Testis (tissue), 3 donors: ENCODE results near the gene DLGAP4. TPM values are rescaled to one million over a fixed set of nuclear protein-coding genes. Genes with fewer than 3 reads are reported as not detected.

Experiments used
- DNase-seq: peaks from one replicate; pipeline ENCODE4 v3.0.0-alpha.2; 2019
- H3K27ac ChIP-seq, 2 donors: fragments of 200-600 bp; sonication (generic); one replicate each; pipeline ENCODE4 v1.5.1; 2019
- H3K27me3 ChIP-seq: fragments of 200-600 bp; sonication (generic); one replicate; pipeline ENCODE4 v1.5.1; 2019
- H3K36me3 ChIP-seq: fragments of 200-600 bp; sonication (generic); one replicate; pipeline ENCODE4 v1.5.1; 2017; ENCODE audit warnings: low read depth; ENCODE audit errors: missing control alignments
- H3K4me1 ChIP-seq: fragments of 200-600 bp; sonication (generic); one replicate; pipeline ENCODE4 v1.5.1; 2019
- H3K4me3 ChIP-seq, 2 donors: fragments of 200-600 bp; sonication (generic); one replicate each; pipeline ENCODE4 v1.5.1; 2017 to 2019
- H3K9me3 ChIP-seq: fragments of 200-600 bp; sonication (generic); one replicate; pipeline ENCODE4 v1.5.1; 2017
- POLR2A ChIP-seq: fragments of 450-650 bp; IDR thresholded peaks from one replicate; pipeline ENCODE4 v1.6.1; 2017; ENCODE audit warnings: antibody characterized with exemption, mild to moderate bottlenecking, moderate library complexity
- WGBS, 2 donors: methylation state at CpG; one replicate each; pipeline ENCODE4 v1.1.5; 2018; 5-methylcytosine and 5-hydroxymethylcytosine counted together
- intact Hi-C: fragments of 100-400 bp; cut with DNase I; formaldehyde crosslinking; loops from one replicate; pipeline ENCODE4 v1.15.1; 2023; ENCODE audit warnings: low total_unique reads
- polyA plus RNA-seq: library from polyadenylated mRNA; stranded (reverse); fragments of 350-450 nt; fragmentation: Illumina TruSeq; extraction: RNeasy Lipid Tissue Mini Kit (QIAGEN cat#74804); gene quantifications from one replicate; pipeline ENCODE4 v1.2.3, GENCODE V29; 2014; ENCODE audit warnings: low read depth, low replicate concordance; ENCODE audit not compliant: insufficient read depth
- total RNA-seq, 2 donors: library from RNA; depleted of rRNA; stranded (reverse); fragments of >200 nt; gene quantifications; one replicate each; pipeline ENCODE4 v1.2.3, GENCODE V29; 2016
- TF ChIP-seq, protein P1 (sequence below), 3 experiments: fragments of 450-650 bp in 2 of 3; fragments of 200-600 bp in 1 of 3; sonication (generic) in 1 of 3; IDR thresholded peaks; one replicate each; pipeline ENCODE4 v1.5.1; 2016 to 2019; ENCODE audit warnings: antibody characterized with exemption in 3 of 3, mild to moderate bottlenecking in 2 of 3, moderate library complexity in 1 of 3

The DLGAP4 gene
- total and polyA plus RNA-seq, 3 donors from 2014 or later = 69.1 to 110 (median 110) TPM

GRCh38 chr20:36308353-36308752, 2.2 kb downstream of the DLGAP4 start:
- 90 to 91% methylated on average over 12 of the region's 12 CpGs for WGBS, 2 donors
- H3K4me3 ChIP-seq = no peak overlapping the region
- no peaks in the 10 kb centered on the region for H3K27me3 ChIP-seq
- DNase-seq = no peak
- TF ChIP-seq, protein P1, sequence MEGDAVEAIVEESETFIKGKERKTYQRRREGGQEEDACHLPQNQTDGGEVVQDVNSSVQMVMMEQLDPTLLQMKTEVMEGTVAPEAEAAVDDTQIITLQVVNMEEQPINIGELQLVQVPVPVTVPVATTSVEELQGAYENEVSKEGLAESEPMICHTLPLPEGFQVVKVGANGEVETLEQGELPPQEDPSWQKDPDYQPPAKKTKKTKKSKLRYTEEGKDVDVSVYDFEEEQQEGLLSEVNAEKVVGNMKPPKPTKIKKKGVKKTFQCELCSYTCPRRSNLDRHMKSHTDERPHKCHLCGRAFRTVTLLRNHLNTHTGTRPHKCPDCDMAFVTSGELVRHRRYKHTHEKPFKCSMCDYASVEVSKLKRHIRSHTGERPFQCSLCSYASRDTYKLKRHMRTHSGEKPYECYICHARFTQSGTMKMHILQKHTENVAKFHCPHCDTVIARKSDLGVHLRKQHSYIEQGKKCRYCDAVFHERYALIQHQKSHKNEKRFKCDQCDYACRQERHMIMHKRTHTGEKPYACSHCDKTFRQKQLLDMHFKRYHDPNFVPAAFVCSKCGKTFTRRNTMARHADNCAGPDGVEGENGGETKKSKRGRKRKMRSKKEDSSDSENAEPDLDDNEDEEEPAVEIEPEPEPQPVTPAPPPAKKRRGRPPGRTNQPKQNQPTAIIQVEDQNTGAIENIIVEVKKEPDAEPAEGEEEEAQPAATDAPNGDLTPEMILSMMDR (IDR thresholded peaks at IDR 0.05) = no peak
- TF ChIP-seq POLR2A = no peak
- no peaks in the 10 kb centered on the region for H3K9me3 ChIP-seq
- H3K27ac ChIP-seq = no peak overlapping the region
- no peaks in the 10 kb centered on the region for H3K36me3 ChIP-seq
- peaks cover 6% of the 10 kb centered on the region for H3K4me1 ChIP-seq
- intact Hi-C loops = no loop called here

- 76 to 77% methylated on average over 12 of the region's 12 CpGs for WGBS, 2 donors
- H3K9me3 ChIP-seq = no peaks in the 10 kb centered on the region
- intact Hi-C loops = no loop called here
- H3K27ac ChIP-seq = no peak overlapping the region
- no peaks in the 10 kb centered on the region for H3K27me3 ChIP-seq
- H3K4me3 ChIP-seq = no peak overlapping the region
- H3K36me3 ChIP-seq = no peaks in the 10 kb centered on the region
- H3K4me1 ChIP-seq = peaks cover 6% of the 10 kb centered on the region
- TF ChIP-seq POLR2A = no peak
- TF ChIP-seq, protein P1 (IDR thresholded peaks at IDR 0.05) = no peak
- no peak for DNase-seq
Measured at GRCh38 chr20:36308986-36309385, 2.8 kb downstream of the DLGAP4 start.

DNA sequence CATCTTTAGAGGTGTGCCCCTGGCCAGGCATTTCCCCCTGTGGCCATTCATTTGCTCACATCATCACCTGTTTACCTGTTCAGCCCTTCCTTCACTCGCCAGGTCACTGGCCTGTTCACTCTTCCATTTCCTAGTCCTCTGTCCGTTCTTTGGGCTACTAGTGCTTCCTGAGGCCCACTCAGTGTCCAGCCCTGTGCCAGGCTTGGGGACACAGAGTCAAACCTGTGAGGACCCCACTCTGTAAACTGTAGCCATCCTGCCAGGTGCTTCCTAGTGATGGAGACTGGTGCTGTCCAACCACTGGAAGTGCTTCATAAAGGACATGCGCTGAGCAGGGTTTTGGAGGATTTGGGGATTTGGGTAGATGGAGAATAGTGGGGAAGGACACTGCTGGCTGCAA, 3.5 kb downstream of the DLGAP4 start:
- Histone ChIP-seq H3K27ac (no peak overlapping the region), H3K4me1 (peaks cover 6% of the 10 kb centered on the region), H3K4me3 (no peak overlapping the region), H3K27me3 (no peaks in the 10 kb centered on the region), H3K9me3 (no peaks in the 10 kb centered on the region), H3K36me3 (no peaks in the 10 kb centered on the region)
- TF ChIP-seq, protein P1 (IDR thresholded peaks at IDR 0.05) = no peak
- no peak for TF ChIP-seq POLR2A
- WGBS, 2 donors = 95 to 96% methylated on average over 3 of the region's 3 CpGs
- DNase-seq = no peak
- intact Hi-C loops = no loop called here

DNA sequence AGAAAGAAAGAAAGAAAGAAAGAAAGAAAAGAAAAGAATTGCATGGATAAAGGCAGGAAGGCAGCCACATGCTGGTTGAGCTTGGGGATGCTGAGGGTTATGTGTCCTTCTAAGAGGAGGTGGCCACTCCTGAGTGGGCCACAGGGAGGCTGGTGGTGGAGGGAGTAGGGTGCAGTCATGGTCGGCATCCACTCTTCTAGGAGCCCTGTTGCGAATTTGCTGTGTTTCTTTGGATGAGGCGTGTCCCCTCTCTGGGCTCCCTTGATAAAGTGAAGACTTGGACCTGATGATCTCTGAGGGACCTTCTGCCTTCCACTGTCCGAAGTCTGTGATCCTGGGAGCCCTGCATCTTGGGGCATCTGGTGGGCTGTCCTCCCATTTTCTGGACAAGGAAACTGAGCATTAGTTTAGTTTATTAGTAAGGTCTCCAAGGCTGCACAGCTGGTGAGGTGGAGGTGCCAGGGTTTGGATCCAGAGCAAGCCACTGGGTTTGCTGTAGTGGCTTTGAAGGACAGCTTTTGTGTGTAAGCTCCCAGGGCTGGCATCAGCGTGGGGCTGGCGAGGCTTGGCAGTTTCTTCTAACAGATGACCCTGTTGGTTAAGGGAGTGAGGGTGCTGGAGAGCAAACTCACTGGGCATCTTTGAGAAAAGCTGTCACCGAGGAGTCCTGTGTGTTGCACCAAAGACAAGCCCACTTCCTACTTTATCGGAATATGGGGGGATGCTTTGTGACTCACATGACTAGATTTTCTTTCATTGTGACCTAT, 4.3 kb downstream of the DLGAP4 start:
- 77 to 78% methylated on average over 8 of the region's 8 CpGs for WGBS, 2 donors
- no peak for DNase-seq
- intact Hi-C loops = no loop called here
- Histone ChIP-seq H3K9me3 (no peaks in the 10 kb centered on the region), H3K4me1 (peaks cover 6% of the 10 kb centered on the region), H3K27ac (no peak overlapping the region), H3K36me3 (no peaks in the 10 kb centered on the region), H3K27me3 (no peaks in the 10 kb centered on the region), H3K4me3 (no peak overlapping the region)
- TF ChIP-seq POLR2A = no peak
- TF ChIP-seq, protein P1 (IDR thresholded peaks at IDR 0.05) = no peak
